Measurements from ENCODE around the gene RHEB.

DNA sequence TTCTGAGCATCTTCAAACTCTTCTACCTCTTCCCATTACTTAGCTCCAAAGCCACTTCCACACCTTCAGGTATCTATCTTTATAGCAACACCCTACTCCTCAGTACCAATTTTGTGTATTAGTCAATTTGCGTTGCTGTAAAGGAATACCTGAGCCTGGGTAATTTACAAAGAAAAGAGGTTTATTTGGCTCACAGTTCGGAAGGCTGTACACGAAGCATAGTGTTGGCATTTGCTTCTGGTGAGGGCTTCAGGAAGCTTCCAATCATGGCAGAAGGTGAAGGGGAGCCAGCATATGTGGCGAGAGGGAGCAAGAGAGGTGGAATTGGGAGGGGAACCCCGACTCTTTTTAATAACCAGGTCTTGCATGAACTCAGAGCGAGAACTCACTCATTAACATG is 62.2 kb downstream of the RHEB start:
- TF ChIP-seq, protein P1, sequence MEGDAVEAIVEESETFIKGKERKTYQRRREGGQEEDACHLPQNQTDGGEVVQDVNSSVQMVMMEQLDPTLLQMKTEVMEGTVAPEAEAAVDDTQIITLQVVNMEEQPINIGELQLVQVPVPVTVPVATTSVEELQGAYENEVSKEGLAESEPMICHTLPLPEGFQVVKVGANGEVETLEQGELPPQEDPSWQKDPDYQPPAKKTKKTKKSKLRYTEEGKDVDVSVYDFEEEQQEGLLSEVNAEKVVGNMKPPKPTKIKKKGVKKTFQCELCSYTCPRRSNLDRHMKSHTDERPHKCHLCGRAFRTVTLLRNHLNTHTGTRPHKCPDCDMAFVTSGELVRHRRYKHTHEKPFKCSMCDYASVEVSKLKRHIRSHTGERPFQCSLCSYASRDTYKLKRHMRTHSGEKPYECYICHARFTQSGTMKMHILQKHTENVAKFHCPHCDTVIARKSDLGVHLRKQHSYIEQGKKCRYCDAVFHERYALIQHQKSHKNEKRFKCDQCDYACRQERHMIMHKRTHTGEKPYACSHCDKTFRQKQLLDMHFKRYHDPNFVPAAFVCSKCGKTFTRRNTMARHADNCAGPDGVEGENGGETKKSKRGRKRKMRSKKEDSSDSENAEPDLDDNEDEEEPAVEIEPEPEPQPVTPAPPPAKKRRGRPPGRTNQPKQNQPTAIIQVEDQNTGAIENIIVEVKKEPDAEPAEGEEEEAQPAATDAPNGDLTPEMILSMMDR (IDR thresholded peaks at IDR 0.05; ENCODE audit: insufficient read depth, low read depth, low read length) = no peak
- no peak for TF ChIP-seq EZH2 (IDR thresholded peaks at IDR 0.05; ENCODE audit: insufficient read depth, low read length)

All from astrocyte (in vitro differentiated cells and primary cell).